ENCODE data around the gene ZBTB11.
"Not testable (repeated sequence)": the region's sequence is repeated elsewhere in the genome, so short reads cannot be mapped to it uniquely, and the experiment has no call there.

The ZBTB11 gene

GRCh38 chr3:101656651-101657050 is 20.3 kb downstream of the ZBTB11 start:
- FAIRE-seq = no peak
- no peak for DNase-seq (ENCODE audit: extremely low spot score, insufficient read length, low read depth)

- FAIRE-seq (no peak), DNase-seq (ENCODE audit: extremely low spot score, insufficient read length, low read depth) (no peak)
Measured at GRCh38 chr3:101646726-101647125, 30.2 kb downstream of the ZBTB11 start.

GRCh38 chr3:101643861-101644613 is 32.9 kb downstream of the ZBTB11 start:
- no peak for DNase-seq (ENCODE audit: extremely low spot score, insufficient read length, low read depth)
- no peak for FAIRE-seq

- FAIRE-seq = no peak
- DNase-seq (ENCODE audit: extremely low spot score, insufficient read length, low read depth) = no peak
Measured at GRCh38 chr3:101643009-101643844, 33.7 kb downstream of the ZBTB11 start.

- DNase-seq (ENCODE audit: extremely low spot score, insufficient read length, low read depth) (no peak), FAIRE-seq (no peak)
Measured at GRCh38 chr3:101642441-101642840, 34.5 kb downstream of the ZBTB11 start.

- FAIRE-seq; DNase-seq (ENCODE audit: extremely low spot score, insufficient read length, low read depth): not testable (repeated sequence)
Measured at GRCh38 chr3:101641397-101642115, 35.4 kb downstream of the ZBTB11 start.

- FAIRE-seq = no peak
- DNase-seq (ENCODE audit: extremely low spot score, insufficient read length, low read depth) = no peak
Measured at GRCh38 chr3:101640256-101640655, 36.7 kb downstream of the ZBTB11 start.

- FAIRE-seq (no peak), DNase-seq (ENCODE audit: extremely low spot score, insufficient read length, low read depth) (no peak)
Measured at GRCh38 chr3:101639280-101639963, 37.5 kb downstream of the ZBTB11 start.

- FAIRE-seq (no peak), DNase-seq (ENCODE audit: extremely low spot score, insufficient read length, low read depth) (no peak)
Measured at GRCh38 chr3:101638261-101638745, 38.6 kb downstream of the ZBTB11 start.

GRCh38 chr3:101637451-101637850 is 39.5 kb downstream of the ZBTB11 start:
- no peak for DNase-seq (ENCODE audit: extremely low spot score, insufficient read length, low read depth)
- no peak for FAIRE-seq

- peak; percentile 41 for FAIRE-seq
Measured at GRCh38 chr3:101635954-101636798, 40.8 kb downstream of the ZBTB11 start.

GRCh38 chr3:101635345-101635744 is 41.6 kb downstream of the ZBTB11 start:
- DNase-seq (ENCODE audit: extremely low spot score, insufficient read length, low read depth) (no peak), FAIRE-seq (no peak)

More at GRCh38 chr3:101635954-101636798, 40.8 kb downstream of the ZBTB11 start:
- DNase-seq (ENCODE audit: extremely low spot score, insufficient read length, low read depth) = peak; percentile 9

GRCh38 chr3:101634591-101635196 is 42.2 kb downstream of the ZBTB11 start:
- FAIRE-seq (no peak), DNase-seq (ENCODE audit: extremely low spot score, insufficient read length, low read depth) (no peak)

GRCh38 chr3:101633186-101633585 is 43.7 kb downstream of the ZBTB11 start:
- FAIRE-seq (no peak), DNase-seq (ENCODE audit: extremely low spot score, insufficient read length, low read depth) (no peak)

GRCh38 chr3:101632586-101632985 is 44.3 kb downstream of the ZBTB11 start:
- no peak for DNase-seq (ENCODE audit: extremely low spot score, insufficient read length, low read depth)
- FAIRE-seq = no peak

- FAIRE-seq; DNase-seq (ENCODE audit: extremely low spot score, insufficient read length, low read depth): not testable (repeated sequence)
Measured at GRCh38 chr3:101631959-101632358, 45.0 kb downstream of the ZBTB11 start.

GRCh38 chr3:101631098-101631796 is 45.7 kb downstream of the ZBTB11 start:
- no peak for FAIRE-seq
- no peak for DNase-seq (ENCODE audit: extremely low spot score, insufficient read length, low read depth)

GRCh38 chr3:101629219-101629618 is 47.7 kb downstream of the ZBTB11 start:
- no peak for FAIRE-seq
- no peak for DNase-seq (ENCODE audit: extremely low spot score, insufficient read length, low read depth)
